Measurements from ENCODE around the gene PRKD2. TPM values are rescaled to one million over a fixed set of nuclear protein-coding genes. Genes with fewer than 3 reads are reported as not detected.
A peak's percentile ranks its signal among the peaks of the same experiment; 100 is the strongest.

The PRKD2 gene
- total RNA-seq, 4 donors from 2014 or later = 52.6 to 120 (median 66.7) TPM

GRCh38 chr19:46753420-46754155, 36.7 kb upstream of the PRKD2 start:
- WGBS, 2 donors = 28 to 36% methylated on average over 4 of the region's 4 CpGs
- no peak for DNase-seq (ENCODE audit: low spot score in 2 of 2)
- no peak for TF ChIP-seq CTCF (IDR thresholded peaks at IDR 0.05)
- TF ChIP-seq POLR2A (IDR thresholded peaks at IDR 0.05) = no peak
- intact Hi-C loops (cut with DNase I; ENCODE audit: low total_unique reads) = loop anchor here (2.0 to 10.0 kb wide), 2 partner anchors 87 to 251 kb away; no protein-coding TSS in a partner anchor
- no peak overlapping the region for H3K4me3 ChIP-seq (ENCODE audit: low read depth, poor library complexity, severe bottlenecking)

- DNase-seq (ENCODE audit: low spot score in 2 of 2) = no peak
- TF ChIP-seq POLR2A (IDR thresholded peaks at IDR 0.05) (no peak), CTCF (IDR thresholded peaks at IDR 0.05) (peak in 1 of 3 donors; percentile 27)
- 88% methylated on average over 21 of the region's 21 CpGs for WGBS, 2 donors
- intact Hi-C loops (cut with DNase I; ENCODE audit: low total_unique reads) = no loop called here
- H3K4me3 ChIP-seq (ENCODE audit: low read depth, poor library complexity, severe bottlenecking) = no peak overlapping the region
These were observed 31.6 kb upstream of the PRKD2 start for GRCh38 chr19:46748325-46749109.

- peak within 1 kb of the TSS; percentile 85 for H3K4me3 ChIP-seq (ENCODE audit: low read depth, poor library complexity, severe bottlenecking)
- WGBS, 2 donors = 1 to 2% methylated on average over 12 to 27 of the region's 74 CpGs
- no peak for DNase-seq (ENCODE audit: low spot score in 2 of 2)
- intact Hi-C loops (cut with DNase I; ENCODE audit: low total_unique reads) = no loop called here
- TF ChIP-seq POLR2A (IDR thresholded peaks at IDR 0.05) (no peak), CTCF (IDR thresholded peaks at IDR 0.05) (no peak)
These were observed 29.6 kb upstream of the PRKD2 start, which contains the start of gene STRN4 for GRCh38 chr19:46746281-46747057. STRN4 (minus strand) TSS chr19:46746450; CDS start chr19:46746430, 20 bp downstream.

GRCh38 chr19:46745521-46746280, 28.8 kb upstream of the PRKD2 start, which contains the start of gene FKRP:
FKRP (plus strand) TSS chr19:46746057; CDS start chr19:46755451, 9,394 bp downstream.
- TF ChIP-seq CTCF (IDR thresholded peaks at IDR 0.05) (no peak), POLR2A (IDR thresholded peaks at IDR 0.05) (no peak)
- no peak for DNase-seq (ENCODE audit: low spot score in 2 of 2)
- intact Hi-C loops (cut with DNase I; ENCODE audit: low total_unique reads) = no loop called here
- 0% methylated on average over 24 to 30 of the region's 68 CpGs for WGBS, 2 donors
- peak within 1 kb of the TSS; percentile 85 for H3K4me3 ChIP-seq (ENCODE audit: low read depth, poor library complexity, severe bottlenecking)

GRCh38 chr19:46745030-46745429, 28.1 kb upstream of the PRKD2 start:
- DNase-seq (ENCODE audit: low spot score in 2 of 2) = no peak
- intact Hi-C loops (cut with DNase I; ENCODE audit: low total_unique reads) = no loop called here
- TF ChIP-seq POLR2A (IDR thresholded peaks at IDR 0.05) (no peak), CTCF (IDR thresholded peaks at IDR 0.05) (no peak)
- H3K4me3 ChIP-seq (ENCODE audit: low read depth, poor library complexity, severe bottlenecking) = peak overlapping the region; percentile 85
- 12 to 16% methylated on average over 8 of the region's 8 CpGs for WGBS, 2 donors
